Measurements from ENCODE around the gene FAM53B.

- no peak for TF ChIP-seq CTCF (IDR thresholded peaks at IDR 0.05)
- TF ChIP-seq EP300 (IDR thresholded peaks at IDR 0.05): no peak
- TF ChIP-seq POLR2A (IDR thresholded peaks at IDR 0.05; ENCODE audit: low read depth): no peak
Measured at GRCh38 chr10:124573726-124574455, 170.3 kb downstream of the FAM53B start.

Measured in esophagus muscularis mucosa (tissue), 4 donors.